Amniotic stem cell (primary cell): ENCODE results near the gene CEND1.
A peak's percentile ranks its signal among the peaks of the same experiment; 100 is the strongest.

Source experiments
- DNase-seq: peaks from one replicate; lab custom pipeline; 2025; lab: John Stamatoyannopoulos, UW

Gene CEND1

DNA sequence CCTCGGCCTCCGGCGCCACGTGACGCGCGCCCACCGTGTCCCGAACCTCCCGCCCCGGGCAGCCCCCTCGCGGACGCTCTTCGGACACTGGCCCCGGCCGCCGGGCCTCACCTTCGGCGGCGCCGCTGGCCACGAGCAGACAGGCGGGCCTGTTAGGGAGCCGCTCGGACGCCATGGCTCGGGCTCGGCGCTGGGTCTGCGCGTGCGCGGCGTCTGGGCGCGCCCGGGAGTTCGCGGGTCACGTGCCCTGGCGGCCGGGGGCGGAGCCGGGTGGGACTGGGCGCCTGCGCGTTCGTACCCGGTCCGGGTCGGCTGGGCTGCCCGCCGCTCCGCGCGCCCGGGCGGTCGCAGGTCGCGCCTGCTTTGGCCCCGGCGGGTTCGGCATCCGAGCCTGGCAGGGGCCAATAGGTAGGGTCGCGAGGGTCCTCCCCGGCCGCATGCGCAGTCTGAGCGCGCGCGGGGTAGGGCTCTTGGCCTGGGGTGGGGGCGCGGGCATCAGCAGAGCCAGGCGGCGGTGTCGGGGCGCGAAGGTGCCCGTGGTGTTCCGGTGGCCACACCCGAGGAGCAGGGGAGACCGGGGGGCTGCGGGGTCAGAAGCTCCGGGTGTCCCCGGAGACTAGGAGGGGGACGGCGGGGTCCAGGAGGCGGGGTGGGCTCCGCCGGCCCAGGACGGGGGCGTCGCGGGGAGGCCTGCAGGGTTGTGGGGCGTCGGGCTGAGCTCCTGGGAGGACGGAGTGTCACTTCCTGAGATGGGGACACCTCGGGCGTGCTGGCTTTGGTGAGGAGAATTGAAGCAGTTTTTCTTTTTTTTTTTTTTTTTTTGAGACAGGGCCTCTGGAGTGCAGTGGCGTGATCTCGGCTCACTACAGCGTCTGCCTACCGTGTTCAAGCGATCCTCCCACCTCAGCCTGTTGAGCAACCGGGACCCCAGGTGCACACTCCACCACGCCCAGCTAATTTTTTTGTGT is 12.3 kb downstream of the CEND1 start, which contains the start of gene GATD1:
GATD1 (minus strand) TSS at position 200 of the 968 bp plus-strand sequence; CDS start at position 175, 25 bp downstream.
- DNase-seq = peak; percentile 49

- DNase-seq = no peak
Observed at GRCh38 chr11:776561-777287, 13.2 kb downstream of the CEND1 start.

- DNase-seq = no peak
Observed at GRCh38 chr11:776263-776560, 13.7 kb downstream of the CEND1 start.

DNA sequence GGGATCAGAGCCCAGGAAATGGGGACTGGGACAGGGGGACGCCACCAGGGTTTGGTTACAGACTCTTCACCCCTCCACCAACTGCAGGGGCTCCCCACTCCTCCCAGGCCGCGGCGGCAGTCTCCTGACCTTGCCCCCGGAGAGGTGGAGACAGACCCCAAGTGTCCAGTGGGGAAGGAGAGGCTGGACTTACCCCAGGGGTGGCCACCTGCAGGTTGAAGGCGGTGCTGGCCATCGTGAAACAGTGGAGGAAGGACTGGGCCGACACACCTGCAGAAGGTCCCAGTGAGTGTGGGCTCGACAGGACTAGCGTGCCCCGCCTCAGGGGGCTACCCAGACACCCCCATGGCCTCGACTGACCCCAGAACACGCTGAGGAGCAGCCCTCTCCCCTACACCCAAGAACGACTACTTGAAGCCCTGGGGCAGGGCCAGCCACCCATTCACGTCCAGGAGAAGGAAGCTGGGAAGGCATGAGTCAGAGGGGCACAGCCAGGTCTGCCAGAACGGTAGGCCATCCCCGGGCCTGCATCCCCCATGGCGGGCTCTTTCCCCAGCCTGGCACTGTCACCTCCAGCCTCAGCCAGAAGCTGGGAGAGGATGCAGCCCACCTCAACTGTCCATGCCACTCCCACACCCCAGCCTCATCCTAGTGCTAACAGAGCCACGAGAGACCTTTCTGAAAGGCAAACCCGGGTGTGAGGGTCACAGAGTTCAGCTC is 14.9 kb downstream of the CEND1 start:
- DNase-seq = no peak

DNA sequence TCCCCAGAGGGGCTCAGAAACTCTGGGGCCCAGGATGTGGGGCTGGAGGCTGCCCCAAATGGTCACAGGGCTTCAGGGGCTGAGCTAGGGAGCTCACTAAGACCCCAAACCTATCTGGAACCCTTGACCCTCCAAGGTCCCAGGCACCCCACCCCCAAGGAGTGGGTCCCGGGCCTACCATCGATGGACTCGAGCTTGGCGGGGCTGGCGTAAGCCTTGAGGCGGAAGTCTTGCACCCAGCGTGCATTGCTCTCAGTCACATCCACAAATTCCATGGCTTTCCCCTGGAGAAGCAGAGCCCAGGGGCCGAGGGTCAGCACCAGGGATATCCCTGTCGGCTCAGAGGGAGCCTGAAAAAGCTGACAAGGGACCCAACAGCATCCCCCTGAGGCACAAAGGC is 16.1 kb downstream of the CEND1 start:
- no peak for DNase-seq

DNA sequence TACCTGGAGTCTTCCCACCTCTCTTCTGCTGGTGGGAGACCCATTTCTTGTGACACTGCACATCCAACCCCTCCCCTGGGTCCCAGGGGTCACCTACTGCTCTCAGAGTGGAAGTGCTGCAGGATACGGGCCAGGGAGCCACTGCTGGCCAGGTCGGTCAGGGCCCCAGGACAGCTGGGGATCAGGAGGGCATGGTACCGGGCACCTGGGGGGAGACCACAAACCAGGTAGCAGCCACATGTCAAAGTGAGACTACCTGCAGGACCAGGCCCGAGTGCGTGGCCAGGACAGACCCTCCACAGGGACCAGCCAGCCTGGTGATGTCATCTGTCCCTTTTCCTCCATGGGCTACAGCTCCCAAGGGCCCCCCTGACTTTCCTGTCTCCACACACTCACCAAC is 16.5 kb downstream of the CEND1 start:
- DNase-seq = no peak

GRCh38 chr11:772429-773390 is 17.2 kb downstream of the CEND1 start:
- no peak for DNase-seq

DNA sequence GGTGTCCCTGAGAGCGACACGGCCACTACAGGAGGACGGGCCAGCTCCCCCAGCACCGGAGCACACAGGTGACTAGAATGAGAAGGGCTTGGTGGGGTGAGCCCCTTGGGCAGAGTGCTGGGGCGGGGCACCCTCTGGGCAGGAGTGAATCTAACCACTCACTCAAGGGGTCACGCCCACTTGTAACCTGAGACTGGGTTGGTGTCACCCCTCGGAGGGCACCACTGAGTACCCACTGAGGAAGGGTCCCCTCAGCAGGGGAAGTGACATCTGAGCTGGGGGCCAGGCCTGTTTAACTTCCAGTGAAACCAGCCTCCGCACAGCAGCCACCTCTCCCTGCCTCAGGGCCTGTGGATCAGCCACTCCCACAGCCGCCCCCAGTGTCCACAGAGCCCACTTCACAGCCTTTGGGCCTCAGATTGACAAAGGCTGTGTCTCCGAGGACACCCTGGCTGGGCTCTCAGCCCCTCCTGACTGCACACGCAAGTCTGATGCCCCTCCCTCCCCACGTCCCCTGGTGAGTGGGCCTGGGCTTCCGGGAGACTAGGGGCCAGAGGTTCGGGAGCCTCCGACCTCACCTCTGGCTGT is 18.2 kb downstream of the CEND1 start:
- no peak for DNase-seq

DNA sequence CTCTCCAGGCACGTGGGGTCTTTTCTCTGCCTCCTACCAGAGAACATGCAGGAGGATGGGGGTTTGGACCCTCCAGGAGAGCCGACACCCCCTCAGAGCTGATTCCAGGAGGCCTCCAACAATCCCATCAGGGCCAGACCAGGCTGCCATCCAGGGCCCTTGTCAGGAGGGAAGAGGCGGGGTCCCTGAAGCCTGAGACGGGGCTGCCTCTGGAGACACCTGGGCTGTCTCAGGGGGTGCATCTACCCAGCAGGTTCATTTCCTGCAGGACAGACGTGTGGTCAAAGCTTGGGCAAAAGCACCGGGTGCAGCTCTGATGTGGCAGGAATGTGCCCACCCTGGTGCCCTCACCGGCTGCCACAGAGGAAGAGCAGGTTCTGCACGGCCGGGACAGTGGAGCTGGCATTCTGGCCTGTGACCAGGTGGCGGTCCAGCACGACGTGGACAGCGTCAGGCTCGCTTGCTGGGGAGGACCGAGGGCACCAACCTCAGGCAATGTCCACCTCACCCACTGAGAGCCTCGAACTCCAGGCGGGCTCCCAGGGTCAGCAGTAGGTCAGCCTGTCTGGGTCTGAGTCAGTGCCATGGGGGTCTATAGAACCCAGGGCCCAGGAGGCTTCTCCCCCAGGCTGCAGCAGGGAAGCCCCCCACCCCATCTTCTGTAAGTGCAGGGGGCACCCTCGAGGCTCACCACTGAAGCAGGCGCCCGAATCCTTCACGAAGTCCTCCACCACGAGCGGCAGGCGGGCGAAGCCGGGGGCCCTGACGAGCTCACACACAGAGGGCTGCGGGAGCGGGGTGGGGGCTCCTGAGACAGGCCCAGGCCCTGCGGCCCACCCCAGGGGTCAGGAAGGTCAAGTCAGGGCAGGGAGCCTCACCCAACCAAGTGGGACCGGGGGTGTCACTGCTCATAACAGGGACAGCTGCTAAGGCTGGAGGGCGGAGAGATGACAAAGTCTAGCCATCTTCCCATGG is 19.0 kb downstream of the CEND1 start:
- no peak for DNase-seq

DNA sequence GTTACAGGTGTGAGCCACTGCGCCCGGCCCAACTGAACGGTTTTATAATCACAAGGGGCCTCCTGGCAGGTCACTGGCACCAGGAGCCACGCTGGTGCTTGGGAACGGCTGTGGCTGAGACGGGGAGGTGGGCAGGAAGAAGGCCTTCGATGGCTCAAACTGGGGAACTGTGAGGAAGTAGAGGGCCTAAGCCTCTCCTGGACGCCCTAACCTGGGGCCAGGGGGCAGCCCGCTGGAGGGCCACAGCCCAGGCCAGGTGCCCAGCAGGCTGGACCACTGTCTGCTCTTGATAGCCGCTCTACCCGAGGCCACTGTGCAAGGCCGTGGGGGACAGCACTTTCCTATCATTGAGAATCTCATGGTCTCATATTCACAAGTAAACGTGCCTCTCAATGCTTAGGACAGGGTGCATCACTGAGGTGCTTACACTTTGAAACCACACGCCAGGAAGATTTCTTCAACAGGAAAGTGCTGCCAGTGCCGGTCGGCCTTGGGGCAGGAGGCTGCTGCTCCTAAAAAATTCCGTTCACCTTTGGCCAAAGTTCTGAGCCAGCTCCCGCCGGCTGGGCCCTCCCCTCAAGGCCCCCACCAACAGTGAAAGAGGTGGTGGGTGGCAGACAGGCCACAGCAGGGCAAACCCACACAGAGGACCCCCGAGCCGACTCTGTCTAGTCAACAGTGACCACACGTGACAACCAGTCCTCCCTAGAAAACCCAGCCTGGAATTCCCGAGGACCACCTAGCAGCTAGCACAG is 19.8 kb downstream of the CEND1 start:
- no peak for DNase-seq

GRCh38 chr11:767238-767637 is 22.7 kb downstream of the CEND1 start:
- DNase-seq = no peak

DNA sequence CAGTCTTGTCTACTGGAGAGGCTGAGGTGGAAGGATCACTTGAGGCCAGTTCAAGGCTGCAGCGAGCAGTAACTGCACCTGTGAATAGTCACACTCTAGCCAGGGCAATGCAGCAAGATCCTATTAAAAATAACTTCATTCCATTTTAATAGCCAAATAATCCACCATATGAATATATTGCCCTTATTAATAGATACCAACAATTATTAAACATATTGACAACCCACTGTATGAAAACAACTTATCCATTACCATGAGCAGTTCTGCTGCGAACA is 23.0 kb downstream of the CEND1 start:
- DNase-seq = no peak

DNA sequence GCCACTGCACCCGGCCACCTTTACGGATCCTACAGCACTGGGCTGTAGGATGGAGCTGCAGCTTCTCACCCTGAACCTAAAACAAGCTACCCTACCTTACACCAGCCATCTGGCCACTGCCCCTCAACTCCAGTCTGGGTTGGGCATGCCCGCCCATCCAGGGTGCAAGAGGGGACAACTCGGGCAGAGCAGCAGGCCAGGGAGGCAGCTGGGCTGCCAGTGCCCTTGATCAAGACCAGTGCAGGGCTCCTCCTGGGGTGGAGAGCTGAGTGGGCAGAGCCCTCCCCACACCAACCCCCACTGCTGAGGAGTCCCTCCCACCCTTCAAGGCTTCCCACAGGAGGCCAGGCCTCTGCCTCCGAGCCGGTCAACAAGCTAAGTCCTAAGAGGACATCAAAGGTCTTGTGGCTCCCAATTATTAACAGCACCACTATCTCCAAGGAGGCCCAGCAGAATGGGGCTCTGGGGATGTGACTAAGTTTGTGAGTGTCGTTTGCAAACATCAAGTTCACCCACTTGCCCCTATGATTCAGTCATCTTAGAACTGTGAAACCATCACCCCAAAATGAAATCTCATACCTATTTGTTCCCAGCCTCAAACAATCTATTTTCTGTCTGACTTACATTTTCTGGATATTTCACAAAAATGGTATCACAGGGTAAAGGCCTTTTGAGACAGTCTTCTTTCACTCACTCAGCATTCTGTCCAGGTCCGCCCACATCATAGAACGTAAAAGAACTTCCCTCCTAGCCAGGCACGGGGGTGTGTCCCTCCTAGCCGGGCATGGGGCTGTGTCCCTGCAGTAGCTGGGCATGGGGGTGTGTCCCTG is 23.6 kb downstream of the CEND1 start:
- DNase-seq = no peak

GRCh38 chr11:765802-766091 is 24.1 kb downstream of the CEND1 start:
- no peak for DNase-seq

GRCh38 chr11:765025-765801 is 24.7 kb downstream of the CEND1 start:
- no peak for DNase-seq

- no peak for DNase-seq
Observed at GRCh38 chr11:764322-765024, 25.4 kb downstream of the CEND1 start.
